PC-9 (cell line): Measurements from ENCODE around the gene LUZP2. TPM values are rescaled to one million over a fixed set of nuclear protein-coding genes. Genes with fewer than 3 reads are reported as not detected.

Source experiments
- BruUV-seq: library from RNA; stranded (reverse); fragments of 400-500 nt; replicated peaks from 2 replicates; lab custom pipeline; 2021; lab: Mats Ljungman, UMichigan
- CTCF ChIA-PET: fragments of 300-600 bp; sonication (Branson Sonifier 250); formaldehyde crosslinking; loops from one replicate; lab custom pipeline; 2022; ENCODE audit warnings: antibody characterized with exemption; lab: Charles Lee
- POLR2A ChIA-PET: fragments of 300-600 bp; sonication (Branson Sonifier 250); formaldehyde crosslinking; loops from one replicate; lab custom pipeline; 2022; ENCODE audit warnings: antibody characterized with exemption; ENCODE audit not compliant: unreplicated experiment; lab: Charles Lee
- DNase-seq, 2 experiments: peaks; one replicate each; pipeline versions ENCODE4 v3.0.0 to v3.0.0-alpha.2; 2015 to 2022; ENCODE audit warnings: mixed read lengths in 1 of 2
- H2AFZ ChIP-seq: fragments of 200-600 bp; sonication (generic); 2 replicates; pipeline ENCODE4 v1.8.1; 2017; ENCODE audit warnings: antibody characterized with exemption
- H3F3A ChIP-seq: fragments of 200-600 bp; sonication (generic); 2 replicates; pipeline ENCODE4 v1.8.1; 2017; ENCODE audit warnings: antibody characterized with exemption, mild to moderate bottlenecking, low read depth; ENCODE audit not compliant: insufficient read depth
- H3K27ac ChIP-seq: fragments of 200-600 bp; sonication (generic); 2 replicates; pipeline ENCODE4 v1.6.1; 2016; ENCODE audit warnings: mixed run types
- H3K27me3 ChIP-seq: fragments of 200-600 bp; sonication (generic); 2 replicates; pipeline ENCODE4 v1.6.1; 2016; ENCODE audit warnings: low read depth, mixed run types; ENCODE audit not compliant: insufficient read depth
- H3K36me3 ChIP-seq: fragments of 200-600 bp; sonication (generic); 2 replicates; pipeline ENCODE4 v1.6.1; 2016; ENCODE audit warnings: low read depth, mixed run types
- H3K4me1 ChIP-seq: fragments of 200-600 bp; sonication (generic); replicated peaks from 2 replicates; pipeline ENCODE4 v1.6.1; 2016; ENCODE audit warnings: mixed run types; ENCODE audit not compliant: insufficient read depth
- H3K4me2 ChIP-seq: fragments of 200-600 bp; sonication (generic); 2 replicates; pipeline ENCODE4 v1.6.1; 2017; ENCODE audit warnings: mixed run types
- H3K4me3 ChIP-seq: fragments of 200-600 bp; sonication (generic); 2 replicates; pipeline ENCODE4 v1.6.1; 2016; ENCODE audit warnings: mixed run types
- H3K79me2 ChIP-seq: fragments of 200-600 bp; sonication (generic); 2 replicates; pipeline ENCODE4 v1.6.1; 2017; ENCODE audit warnings: low read depth, mixed run types
- H3K9me2 ChIP-seq: fragments of 200-600 bp; sonication (generic); 2 replicates; pipeline ENCODE4 v1.8.1; 2017; ENCODE audit warnings: mild to moderate bottlenecking; ENCODE audit not compliant: insufficient read depth
- H3K9me3 ChIP-seq: fragments of 200-600 bp; sonication (generic); 2 replicates; pipeline ENCODE4 v1.8.1; 2016; ENCODE audit warnings: low read depth; ENCODE audit not compliant: insufficient read depth
- H4K20me1 ChIP-seq: fragments of 200-600 bp; sonication (generic); 2 replicates; pipeline ENCODE4 v1.8.1; 2017; ENCODE audit not compliant: insufficient read depth
- EZH2 ChIP-seq: fragments of 200-600 bp; sonication (generic); IDR thresholded peaks from 2 replicates; pipeline ENCODE4 v1.8.0; 2017; ENCODE audit warnings: antibody characterized with exemption, low read depth
- intact Hi-C: fragments of 100-400 bp; cut with micrococcal nuclease; formaldehyde crosslinking; loops from one replicate; pipeline ENCODE4 v1.10.0; 2022; ENCODE audit not compliant: unreplicated experiment
- total RNA-seq: library from RNA; stranded (reverse); gene quantifications from 2 replicates; pipeline ENCODE4 v1.2.3, GENCODE V29; 2021
- TF ChIP-seq, protein P1 (sequence below): fragments of 200-600 bp; sonication (generic); conservative IDR thresholded peaks from 2 replicates; pipeline ENCODE4 v1.6.1; 2017; ENCODE audit warnings: mixed run types, antibody characterized with exemption, mild to moderate bottlenecking, moderate library complexity

The LUZP2 gene
- total RNA-seq, 1 experiment from 2014 or later = 0.15 TPM

DNA sequence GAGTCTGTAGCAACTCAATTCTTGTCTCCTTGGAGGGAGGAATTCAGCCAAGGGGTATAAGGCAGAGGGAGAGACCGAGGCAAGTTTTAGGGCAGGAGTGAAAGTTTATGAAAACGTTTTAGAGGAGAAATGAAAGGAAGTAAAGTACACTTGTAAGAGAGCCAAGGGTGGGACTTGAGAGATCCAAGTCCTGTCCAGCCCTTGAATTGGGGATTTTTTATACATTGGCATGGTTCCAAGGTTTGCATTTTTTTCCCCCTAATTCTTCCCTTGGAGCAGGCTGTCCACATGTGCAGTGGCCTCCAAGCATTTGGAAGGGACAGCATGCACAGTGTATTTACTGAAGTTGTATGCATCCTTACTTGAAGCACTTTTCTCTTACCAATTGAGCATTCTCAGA, 192.1 kb downstream of the LUZP2 start:
- no peaks in the 10 kb centered on the region for H4K20me1 ChIP-seq
- no peaks in the 10 kb centered on the region for H3K36me3 ChIP-seq
- intact Hi-C loops = no loop called here
- H3K27me3 ChIP-seq = no peaks in the 10 kb centered on the region
- no peak overlapping the region for H2AFZ ChIP-seq
- H3K4me1 ChIP-seq = 0 out of 2 replicates have a peak, but pooled peaks cover 5% of the 10 kb centered on the region
- no peak overlapping the region for H3K4me2 ChIP-seq
- BruUV-seq = no TSS peak
- DNase-seq = no peak
- H3F3A ChIP-seq = no peaks in the 10 kb centered on the region
- no peaks in the 10 kb centered on the region for H3K9me3 ChIP-seq
- no peaks in the 10 kb centered on the region for H3K79me2 ChIP-seq
- H3K4me3 ChIP-seq = no peak overlapping the region
- TF ChIP-seq EZH2 = no peak
- TF ChIP-seq, protein P1, sequence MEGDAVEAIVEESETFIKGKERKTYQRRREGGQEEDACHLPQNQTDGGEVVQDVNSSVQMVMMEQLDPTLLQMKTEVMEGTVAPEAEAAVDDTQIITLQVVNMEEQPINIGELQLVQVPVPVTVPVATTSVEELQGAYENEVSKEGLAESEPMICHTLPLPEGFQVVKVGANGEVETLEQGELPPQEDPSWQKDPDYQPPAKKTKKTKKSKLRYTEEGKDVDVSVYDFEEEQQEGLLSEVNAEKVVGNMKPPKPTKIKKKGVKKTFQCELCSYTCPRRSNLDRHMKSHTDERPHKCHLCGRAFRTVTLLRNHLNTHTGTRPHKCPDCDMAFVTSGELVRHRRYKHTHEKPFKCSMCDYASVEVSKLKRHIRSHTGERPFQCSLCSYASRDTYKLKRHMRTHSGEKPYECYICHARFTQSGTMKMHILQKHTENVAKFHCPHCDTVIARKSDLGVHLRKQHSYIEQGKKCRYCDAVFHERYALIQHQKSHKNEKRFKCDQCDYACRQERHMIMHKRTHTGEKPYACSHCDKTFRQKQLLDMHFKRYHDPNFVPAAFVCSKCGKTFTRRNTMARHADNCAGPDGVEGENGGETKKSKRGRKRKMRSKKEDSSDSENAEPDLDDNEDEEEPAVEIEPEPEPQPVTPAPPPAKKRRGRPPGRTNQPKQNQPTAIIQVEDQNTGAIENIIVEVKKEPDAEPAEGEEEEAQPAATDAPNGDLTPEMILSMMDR = no peak
- no peaks in the 10 kb centered on the region for H3K9me2 ChIP-seq
- no peak overlapping the region for H3K27ac ChIP-seq
- ChIA-PET POLR2A (no interaction called here), CTCF (no interaction called here)

- TF ChIP-seq, protein P1 = no peak
- TF ChIP-seq EZH2 = no peak
- no TSS peak for BruUV-seq
- Histone ChIP-seq H4K20me1 (no peaks in the 10 kb centered on the region), H3K36me3 (no peaks in the 10 kb centered on the region), H3K27ac (no peak overlapping the region), H3K4me2 (no peak overlapping the region), H3K9me3 (peaks cover 10% of the 10 kb centered on the region; the same call in 1 of the 2 replicates), H2AFZ (peak overlapping the region; percentile 39; the same call in 1 of the 2 replicates), H3K79me2 (no peaks in the 10 kb centered on the region), H3K9me2 (no peaks in the 10 kb centered on the region), H3K4me3 (no peak overlapping the region), H3F3A (no peaks in the 10 kb centered on the region), H3K27me3 (no peaks in the 10 kb centered on the region), H3K4me1 (no peaks in the 10 kb centered on the region)
- CTCF ChIA-PET = no interaction called here
- DNase-seq = no peak
- intact Hi-C loops = no loop called here
- POLR2A ChIA-PET = no interaction called here
Measured at GRCh38 chr11:24697522-24698111, 200.8 kb downstream of the LUZP2 start.

DNA sequence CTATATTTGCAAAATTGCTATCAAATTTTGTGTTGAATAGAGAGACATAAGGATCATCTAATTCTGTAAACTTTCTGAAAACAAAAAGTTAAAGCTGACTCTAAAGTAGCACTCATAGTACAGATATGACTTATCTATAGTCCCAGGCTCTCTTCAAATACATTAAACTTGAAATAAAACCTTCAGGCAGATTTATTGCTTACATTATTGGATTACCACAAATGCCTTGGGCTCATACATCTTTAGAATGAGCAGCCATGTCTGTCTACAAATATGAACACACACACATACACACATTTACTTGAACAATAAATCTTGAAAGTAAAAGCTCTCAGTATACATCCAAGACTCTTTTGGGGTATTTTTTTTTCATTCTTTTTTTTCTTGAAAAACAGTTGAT, 207.9 kb downstream of the LUZP2 start:
- ChIA-PET POLR2A (no interaction called here), CTCF (no interaction called here)
- H3K4me1 ChIP-seq = no peaks in the 10 kb centered on the region
- H3K27ac ChIP-seq = no peak overlapping the region
- H2AFZ ChIP-seq = no peak overlapping the region
- DNase-seq = no peak
- no peaks in the 10 kb centered on the region for H4K20me1 ChIP-seq
- no peak overlapping the region for H3K4me3 ChIP-seq
- H3K79me2 ChIP-seq = no peaks in the 10 kb centered on the region
- H3K27me3 ChIP-seq = no peaks in the 10 kb centered on the region
- no peaks in the 10 kb centered on the region for H3F3A ChIP-seq
- no peaks in the 10 kb centered on the region for H3K9me2 ChIP-seq
- no peak overlapping the region for H3K4me2 ChIP-seq
- no peaks in the 10 kb centered on the region for H3K36me3 ChIP-seq
- intact Hi-C loops = no loop called here
- no peak for TF ChIP-seq EZH2
- TF ChIP-seq, protein P1 = no peak
- no peaks in the 10 kb centered on the region for H3K9me3 ChIP-seq
- no TSS peak for BruUV-seq
